ENCODE measurements around the gene WFDC2.

WFDC2 gene

GRCh38 chr20:45469336-45470261 lies at the start of gene WFDC2:
Gene WFDC2 (plus strand): TSS chr20:45469753. CDS start chr20:45469782, 29 bp downstream.
- Histone ChIP-seq H2AFZ (ENCODE audit: low read depth, low read length, severe bottlenecking) (no peak within 1 kb of the TSS), H3K27me3 (ENCODE audit: low read length) (no peaks in the 10 kb centered on the region), H3K4me3 (ENCODE audit: insufficient read depth, low read length, poor library complexity, severe bottlenecking) (no peak within 1 kb of the TSS), H3K4me2 (ENCODE audit: low read depth, low read length, poor library complexity, severe bottlenecking) (peak within 1 kb of the TSS; percentile 7), H3K9me2 (replicated peaks; ENCODE audit: insufficient read depth, low read length) (no peaks in the 10 kb centered on the region), H3K27ac (ENCODE audit: low read depth, low read length) (no peak within 1 kb of the TSS), H3K36me3 (ENCODE audit: low read length) (no peaks in the 10 kb centered on the region), H3F3A (ENCODE audit: insufficient read depth) (no peaks in the 10 kb centered on the region), H3K9ac (ENCODE audit: low read length) (no peak within 1 kb of the TSS), H3K9me3 (ENCODE audit: insufficient read depth, low read length) (no peaks in the 10 kb centered on the region), H3K79me2 (ENCODE audit: insufficient read depth, low read length) (no peaks in the 10 kb centered on the region), H4K20me1 (ENCODE audit: low read depth, low read length) (no peaks in the 10 kb centered on the region)
- TF ChIP-seq EZH2phosphoT487 (conservative IDR thresholded peaks at IDR 0.05; ENCODE audit: low read length): no peak
- no peak for TF ChIP-seq CTCF (IDR thresholded peaks at IDR 0.05; ENCODE audit: insufficient read depth, low read length, poor library complexity, severe bottlenecking)

GRCh38 chr20:45420125-45420524 lies 49.4 kb upstream of the WFDC2 start:
- TF ChIP-seq EZH2phosphoT487 (conservative IDR thresholded peaks at IDR 0.05; ENCODE audit: low read length): no peak
- TF ChIP-seq CTCF (IDR thresholded peaks at IDR 0.05; ENCODE audit: insufficient read depth, low read length, poor library complexity, severe bottlenecking): no peak
- peaks cover 27% of the 10 kb centered on the region for H3K79me2 ChIP-seq (ENCODE audit: insufficient read depth, low read length)
- no peaks in the 10 kb centered on the region; the same call in 1 of the 2 replicates for H4K20me1 ChIP-seq (ENCODE audit: low read depth, low read length)
- no peak overlapping the region for H3K9ac ChIP-seq (ENCODE audit: low read length)
- no peaks in the 10 kb centered on the region; the same call in 1 of the 2 replicates for H3K36me3 ChIP-seq (ENCODE audit: low read length)
- no peak overlapping the region for H3K4me2 ChIP-seq (ENCODE audit: low read depth, low read length, poor library complexity, severe bottlenecking)
- H3K4me3 ChIP-seq (ENCODE audit: insufficient read depth, low read length, poor library complexity, severe bottlenecking): no peak overlapping the region
- H3K27me3 ChIP-seq (ENCODE audit: low read length): no peaks in the 10 kb centered on the region
- H3K9me2 ChIP-seq (replicated peaks; ENCODE audit: insufficient read depth, low read length): no peaks in the 10 kb centered on the region
- H3K9me3 ChIP-seq (ENCODE audit: insufficient read depth, low read length): no peaks in the 10 kb centered on the region
- no peak overlapping the region for H3K27ac ChIP-seq (ENCODE audit: low read depth, low read length)
- peaks cover under 1% of the 10 kb centered on the region; the same call in 1 of the 2 replicates for H3F3A ChIP-seq (ENCODE audit: insufficient read depth)
- no peak overlapping the region for H2AFZ ChIP-seq (ENCODE audit: low read depth, low read length, severe bottlenecking)

GRCh38 chr20:45423700-45424099 lies 45.9 kb upstream of the WFDC2 start:
- Histone ChIP-seq H3K4me2 (ENCODE audit: low read depth, low read length, poor library complexity, severe bottlenecking) (no peak overlapping the region), H4K20me1 (ENCODE audit: low read depth, low read length) (no peaks in the 10 kb centered on the region), H3K9me3 (ENCODE audit: insufficient read depth, low read length) (no peaks in the 10 kb centered on the region), H3F3A (ENCODE audit: insufficient read depth) (no peaks in the 10 kb centered on the region), H3K27ac (ENCODE audit: low read depth, low read length) (no peak overlapping the region), H2AFZ (ENCODE audit: low read depth, low read length, severe bottlenecking) (no peak overlapping the region), H3K4me3 (ENCODE audit: insufficient read depth, low read length, poor library complexity, severe bottlenecking) (no peak overlapping the region), H3K36me3 (ENCODE audit: low read length) (no peaks in the 10 kb centered on the region; the same call in 1 of the 2 replicates), H3K9me2 (replicated peaks; ENCODE audit: insufficient read depth, low read length) (no peaks in the 10 kb centered on the region), H3K27me3 (ENCODE audit: low read length) (no peaks in the 10 kb centered on the region), H3K79me2 (ENCODE audit: insufficient read depth, low read length) (no peaks in the 10 kb centered on the region), H3K9ac (ENCODE audit: low read length) (no peak overlapping the region)
- TF ChIP-seq EZH2phosphoT487 (conservative IDR thresholded peaks at IDR 0.05; ENCODE audit: low read length): no peak
- no peak for TF ChIP-seq CTCF (IDR thresholded peaks at IDR 0.05; ENCODE audit: insufficient read depth, low read length, poor library complexity, severe bottlenecking)

All from SU-DHL-6 (cell line).